RWPE2 (cell line): ENCODE data around the gene TRERF1.
"Not testable (repeated sequence)": the region's sequence is repeated elsewhere in the genome, so short reads cannot be mapped to it uniquely, and the experiment has no call there.

Source experiments
- ATAC-seq: fragments of 200-7000 bp; cut with Tn5 transposase; 3 replicates; pipeline ENCODE4 v1.9.1; 2021; ENCODE audit warnings: low read depth
- DNase-seq: peaks from one replicate; pipeline ENCODE4 v3.0.0-alpha.2; 2020; ENCODE audit warnings: low spot score
- H3K27ac ChIP-seq: fragments of 450-650 bp; 2 replicates; pipeline ENCODE4 v1.5.1; 2017; ENCODE audit warnings: mild to moderate bottlenecking; ENCODE audit not compliant: poor library complexity, severe bottlenecking
- H3K27me3 ChIP-seq: fragments of 250-450 bp; sonication (Bioruptor Pico); 2 replicates; pipeline ENCODE4 v1.5.1; 2021; ENCODE audit warnings: mild to moderate bottlenecking, moderate library complexity; ENCODE audit not compliant: insufficient read depth, poor library complexity, severe bottlenecking
- H3K36me3 ChIP-seq: fragments of 250-450 bp; sonication (Bioruptor Pico); 2 replicates; pipeline ENCODE4 v1.5.1; 2020; ENCODE audit warnings: low read depth, mild to moderate bottlenecking, moderate library complexity
- H3K4me1 ChIP-seq: fragments of 250-450 bp; sonication (Bioruptor Pico); 2 replicates; pipeline ENCODE4 v1.5.1; 2021; ENCODE audit warnings: mild to moderate bottlenecking, moderate library complexity; ENCODE audit not compliant: insufficient read depth, poor library complexity, severe bottlenecking
- H3K4me3 ChIP-seq: fragments of 250-450 bp; sonication (Bioruptor Pico); 2 replicates; pipeline ENCODE4 v1.5.1; 2021; ENCODE audit warnings: mild to moderate bottlenecking, moderate library complexity; ENCODE audit not compliant: severe bottlenecking
- H3K9me3 ChIP-seq: fragments of 250-450 bp; sonication (Bioruptor Pico); 2 replicates; pipeline ENCODE4 v1.5.1; 2021; ENCODE audit warnings: mild to moderate bottlenecking, moderate library complexity; ENCODE audit not compliant: severe bottlenecking
- CTCF ChIP-seq: fragments of 450-650 bp; IDR thresholded peaks from one replicate; pipeline ENCODE4 v1.5.1; 2017; ENCODE audit warnings: mild to moderate bottlenecking, moderate library complexity; ENCODE audit not compliant: poor library complexity, severe bottlenecking

TRERF1 gene

DNA sequence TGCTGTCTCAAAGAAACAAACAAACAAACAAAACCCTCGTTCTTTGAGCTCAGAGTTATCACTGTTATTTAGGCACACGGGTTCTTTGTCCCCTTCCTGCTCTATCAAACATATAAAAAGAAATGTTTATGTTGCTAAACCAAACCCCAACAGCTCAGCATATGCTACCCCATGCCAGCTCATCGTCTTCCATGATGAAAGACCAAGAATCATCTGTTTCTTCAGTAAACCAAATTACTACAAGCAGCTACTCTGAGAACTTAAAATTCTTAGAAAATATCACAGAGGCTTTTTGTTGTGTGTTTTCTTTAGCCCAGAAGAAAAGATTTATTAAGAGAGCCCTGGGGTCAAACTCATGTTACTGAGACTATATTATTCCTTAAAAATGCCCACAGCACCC lies 4.7 kb downstream of the TRERF1 start:
- DNase-seq (no peak), ATAC-seq (no peak)
- no peak overlapping the region for H3K27ac ChIP-seq
- H3K27me3 ChIP-seq: no peaks in the 10 kb centered on the region
- H3K4me1 ChIP-seq: peaks cover 16% of the 10 kb centered on the region
- no peak for TF ChIP-seq CTCF
- H3K36me3 ChIP-seq: peaks cover 26% of the 10 kb centered on the region
- H3K9me3 ChIP-seq: no peaks in the 10 kb centered on the region
- no peak overlapping the region for H3K4me3 ChIP-seq

DNA sequence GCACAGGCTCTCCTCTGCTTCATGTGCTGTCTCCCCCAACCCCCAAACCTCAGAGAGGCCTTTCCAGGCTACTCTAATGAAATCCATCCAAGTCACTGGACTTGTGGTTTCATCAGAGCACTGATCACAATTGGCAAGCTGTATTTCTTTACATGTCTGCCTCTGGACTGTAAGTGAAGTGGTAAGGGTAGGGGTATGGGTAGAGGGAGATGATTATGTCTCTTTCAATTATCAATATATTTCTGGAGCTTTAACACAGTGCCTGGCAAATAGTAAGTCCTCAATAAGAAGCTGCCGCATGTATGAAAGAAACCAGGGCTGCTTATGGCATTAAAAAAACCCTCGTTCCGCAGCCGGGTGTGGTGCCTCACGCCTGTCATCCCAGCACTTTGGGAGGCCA lies 5.4 kb downstream of the TRERF1 start:
- Histone ChIP-seq H3K27me3 (no peaks in the 10 kb centered on the region), H3K9me3 (no peaks in the 10 kb centered on the region), H3K4me1 (peaks cover 16% of the 10 kb centered on the region), H3K4me3 (no peak overlapping the region), H3K36me3 (peaks cover 26% of the 10 kb centered on the region), H3K27ac (no peak overlapping the region)
- ATAC-seq (no peak), DNase-seq (no peak)
- TF ChIP-seq CTCF: no peak

GRCh38 chr6:42445955-42446354 lies 5.8 kb downstream of the TRERF1 start:
- not testable (repeated sequence) for H3K27ac ChIP-seq, DNase-seq, H3K9me3 ChIP-seq, ATAC-seq, H3K4me3 ChIP-seq, H3K27me3 ChIP-seq
- peaks cover 26% of the 10 kb centered on the region for H3K36me3 ChIP-seq
- peaks cover 16% of the 10 kb centered on the region for H3K4me1 ChIP-seq

GRCh38 chr6:42443312-42444060 lies 8.2 kb downstream of the TRERF1 start:
- DNase-seq: no peak
- Histone ChIP-seq H3K36me3 (peaks cover 14% of the 10 kb centered on the region), H3K9me3 (no peaks in the 10 kb centered on the region), H3K27me3 (no peaks in the 10 kb centered on the region), H3K27ac (no peak overlapping the region), H3K4me1 (peaks cover 2% of the 10 kb centered on the region), H3K4me3 (no peak overlapping the region)
- no peak for TF ChIP-seq CTCF
- ATAC-seq: no peak

DNA sequence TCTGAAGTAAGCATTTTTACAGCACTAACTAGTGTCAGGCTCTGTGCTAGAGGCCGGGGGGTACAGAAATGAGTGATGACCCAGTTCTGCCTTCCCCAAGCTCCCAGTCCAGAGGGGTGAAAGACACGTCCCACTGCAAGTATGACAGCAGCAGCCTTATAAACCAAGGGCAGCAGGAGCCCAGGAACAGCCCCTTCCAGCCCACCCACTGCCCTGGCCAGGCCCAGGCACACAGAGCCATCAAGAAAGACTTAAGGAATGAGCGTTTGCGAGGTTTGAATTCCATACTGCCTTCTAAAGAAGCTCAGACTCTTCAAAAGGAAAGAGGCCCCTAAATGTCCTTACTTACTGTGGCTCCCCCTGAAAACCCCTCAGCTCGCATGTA lies 10.0 kb downstream of the TRERF1 start:
- no peak overlapping the region for H3K27ac ChIP-seq
- no peak for ATAC-seq
- no peaks in the 10 kb centered on the region for H3K27me3 ChIP-seq
- no peak for DNase-seq
- no peak overlapping the region for H3K4me3 ChIP-seq
- TF ChIP-seq CTCF: no peak
- no peaks in the 10 kb centered on the region for H3K36me3 ChIP-seq
- no peaks in the 10 kb centered on the region for H3K4me1 ChIP-seq
- H3K9me3 ChIP-seq: no peaks in the 10 kb centered on the region
